ENCODE data around the gene COL4A4. TPM values are rescaled to one million over a fixed set of nuclear protein-coding genes. Genes with fewer than 3 reads are reported as not detected.

Gene COL4A4
- total RNA-seq, 1 donor from 2014 or later, result 5.2 TPM

DNA sequence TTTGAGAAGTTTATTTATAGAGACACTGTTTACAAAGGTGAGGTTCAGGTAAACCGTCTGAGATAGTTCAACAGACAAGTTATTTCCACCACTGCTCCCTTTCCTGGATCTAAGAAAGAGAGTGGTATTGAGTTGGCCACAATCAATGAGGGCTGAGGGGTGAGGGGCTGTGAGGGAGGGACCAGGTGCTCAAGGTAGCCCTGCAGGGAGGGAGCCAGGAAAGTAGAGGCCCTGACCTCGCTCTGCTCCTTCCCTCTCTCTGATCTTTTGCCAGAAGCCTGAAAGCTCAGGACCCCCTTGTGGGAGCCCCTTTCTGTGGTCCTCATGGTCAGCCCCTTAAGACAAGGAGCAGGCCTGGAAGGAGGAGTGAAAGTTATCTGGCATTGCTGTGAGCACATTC lies 30.2 kb upstream of the COL4A4 start:
- DNase-seq (ENCODE audit: low read depth), result no peak
- no peak overlapping the region for H3K4me3 ChIP-seq (ENCODE audit: low read depth, low read length)
- TF ChIP-seq, protein P1, sequence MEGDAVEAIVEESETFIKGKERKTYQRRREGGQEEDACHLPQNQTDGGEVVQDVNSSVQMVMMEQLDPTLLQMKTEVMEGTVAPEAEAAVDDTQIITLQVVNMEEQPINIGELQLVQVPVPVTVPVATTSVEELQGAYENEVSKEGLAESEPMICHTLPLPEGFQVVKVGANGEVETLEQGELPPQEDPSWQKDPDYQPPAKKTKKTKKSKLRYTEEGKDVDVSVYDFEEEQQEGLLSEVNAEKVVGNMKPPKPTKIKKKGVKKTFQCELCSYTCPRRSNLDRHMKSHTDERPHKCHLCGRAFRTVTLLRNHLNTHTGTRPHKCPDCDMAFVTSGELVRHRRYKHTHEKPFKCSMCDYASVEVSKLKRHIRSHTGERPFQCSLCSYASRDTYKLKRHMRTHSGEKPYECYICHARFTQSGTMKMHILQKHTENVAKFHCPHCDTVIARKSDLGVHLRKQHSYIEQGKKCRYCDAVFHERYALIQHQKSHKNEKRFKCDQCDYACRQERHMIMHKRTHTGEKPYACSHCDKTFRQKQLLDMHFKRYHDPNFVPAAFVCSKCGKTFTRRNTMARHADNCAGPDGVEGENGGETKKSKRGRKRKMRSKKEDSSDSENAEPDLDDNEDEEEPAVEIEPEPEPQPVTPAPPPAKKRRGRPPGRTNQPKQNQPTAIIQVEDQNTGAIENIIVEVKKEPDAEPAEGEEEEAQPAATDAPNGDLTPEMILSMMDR (conservative IDR thresholded peaks at IDR 0.05; ENCODE audit: low read depth, low read length), result no peak

- no peak for DNase-seq (ENCODE audit: low read depth)
- no peak overlapping the region for H3K4me3 ChIP-seq (ENCODE audit: low read depth, low read length)
- TF ChIP-seq, protein P1 (conservative IDR thresholded peaks at IDR 0.05; ENCODE audit: low read depth, low read length), result no peak
Observed at GRCh38 chr2:227192491-227192890, 28.5 kb upstream of the COL4A4 start.

- TF ChIP-seq, protein P1 (conservative IDR thresholded peaks at IDR 0.05; ENCODE audit: low read depth, low read length), result no peak
- no peak for DNase-seq (ENCODE audit: low read depth)
Observed at GRCh38 chr2:227191367-227191766, 27.4 kb upstream of the COL4A4 start.

DNA sequence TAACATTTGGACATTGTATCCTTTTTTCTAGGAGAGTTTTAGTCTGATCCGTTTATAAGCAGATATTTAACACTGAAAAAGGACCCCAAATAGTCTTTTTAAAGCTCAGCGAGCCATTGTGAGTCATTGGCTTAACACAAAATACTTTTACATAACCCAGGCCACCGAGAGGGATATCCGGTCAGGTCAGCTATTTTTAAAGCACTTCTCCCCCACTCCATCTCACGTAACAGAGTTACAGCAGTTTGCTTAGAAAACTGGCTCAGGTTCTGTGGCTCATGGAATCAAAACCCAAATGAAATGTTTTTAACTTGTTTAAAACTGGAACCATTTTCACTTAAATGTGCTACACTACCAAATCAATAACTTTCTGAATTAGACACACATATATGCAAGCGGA lies 24.3 kb upstream of the COL4A4 start:
- no peak for DNase-seq (ENCODE audit: low read depth)
- TF ChIP-seq, protein P1 (conservative IDR thresholded peaks at IDR 0.05; ENCODE audit: low read depth, low read length), result no peak
- no peak overlapping the region for H3K4me3 ChIP-seq (ENCODE audit: low read depth, low read length)

More at GRCh38 chr2:227191367-227191766, 27.4 kb upstream of the COL4A4 start:
- no peak overlapping the region for H3K4me3 ChIP-seq (ENCODE audit: low read depth, low read length)

- H3K4me3 ChIP-seq (ENCODE audit: low read depth, low read length), result no peak overlapping the region
- TF ChIP-seq, protein P1 (conservative IDR thresholded peaks at IDR 0.05; ENCODE audit: low read depth, low read length), result no peak
- no peak for DNase-seq (ENCODE audit: low read depth)
Observed at GRCh38 chr2:227186751-227187150, 22.7 kb upstream of the COL4A4 start.

- H3K4me3 ChIP-seq (ENCODE audit: low read depth, low read length), result no peak overlapping the region
- TF ChIP-seq, protein P1 (conservative IDR thresholded peaks at IDR 0.05; ENCODE audit: low read depth, low read length), result no peak
- no peak for DNase-seq (ENCODE audit: low read depth)
Observed at GRCh38 chr2:227185615-227186232, 21.7 kb upstream of the COL4A4 start.
